ENCODE data around the gene CAGE1.
A peak's percentile ranks its signal among the peaks of the same experiment; 100 is the strongest.
"Not testable (repeated sequence)": the region's sequence is repeated elsewhere in the genome, so short reads cannot be mapped to it uniquely, and the experiment has no call there.

Gene CAGE1

GRCh38 chr6:7338031-7338430 lies 51.5 kb downstream of the CAGE1 start:
- no peak for DNase-seq (ENCODE audit: low spot score)

GRCh38 chr6:7335519-7335918 lies 54.0 kb downstream of the CAGE1 start:
- no peak for DNase-seq (ENCODE audit: low spot score)

- DNase-seq (ENCODE audit: low spot score), result no peak
Observed at GRCh38 chr6:7334685-7335084, 54.9 kb downstream of the CAGE1 start.

- DNase-seq (ENCODE audit: low spot score), result no peak
Observed at GRCh38 chr6:7332090-7332745, 57.3 kb downstream of the CAGE1 start.

- DNase-seq (ENCODE audit: low spot score), result no peak
Observed at GRCh38 chr6:7331452-7331851, 58.1 kb downstream of the CAGE1 start.

GRCh38 chr6:7328243-7328642 lies 61.3 kb downstream of the CAGE1 start:
- DNase-seq (ENCODE audit: low spot score), result no peak

- DNase-seq (ENCODE audit: low spot score), result no peak
Observed at GRCh38 chr6:7325750-7326149, 63.8 kb downstream of the CAGE1 start.

GRCh38 chr6:7324520-7324919 lies 65.0 kb downstream of the CAGE1 start:
- DNase-seq (ENCODE audit: low spot score), result no peak

GRCh38 chr6:7323074-7323473 lies 66.5 kb downstream of the CAGE1 start:
- no peak for DNase-seq (ENCODE audit: low spot score)

- not testable (repeated sequence) for DNase-seq (ENCODE audit: low spot score)
Observed at GRCh38 chr6:7321866-7322265, 67.7 kb downstream of the CAGE1 start.

GRCh38 chr6:7319406-7319805 lies 70.1 kb downstream of the CAGE1 start:
- DNase-seq (ENCODE audit: low spot score), result not testable (repeated sequence)

GRCh38 chr6:7317538-7317937 lies 72.0 kb downstream of the CAGE1 start:
- DNase-seq (ENCODE audit: low spot score), result no peak

- DNase-seq (ENCODE audit: low spot score), result no peak
Observed at GRCh38 chr6:7316658-7317533, 72.6 kb downstream of the CAGE1 start.

- DNase-seq (ENCODE audit: low spot score), result no peak
Observed at GRCh38 chr6:7315948-7316365, 73.6 kb downstream of the CAGE1 start.

- not testable (repeated sequence) for DNase-seq (ENCODE audit: low spot score)
Observed at GRCh38 chr6:7315087-7315947, 74.2 kb downstream of the CAGE1 start.

GRCh38 chr6:7314414-7314813 lies 75.1 kb downstream of the CAGE1 start:
- no peak for DNase-seq (ENCODE audit: low spot score)

GRCh38 chr6:7313505-7314165 lies 75.9 kb downstream of the CAGE1 start:
- no peak for DNase-seq (ENCODE audit: low spot score)

- DNase-seq (ENCODE audit: low spot score), result peak; percentile 98
Observed at GRCh38 chr6:7312616-7313504, 76.7 kb downstream of the CAGE1 start, which contains the start of gene SSR1. SSR1 (minus strand) TSS chr6:7313199; CDS start chr6:7313120, 79 bp downstream.

GRCh38 chr6:7311917-7312615 lies 77.5 kb downstream of the CAGE1 start:
- DNase-seq (ENCODE audit: low spot score), result no peak

- DNase-seq (ENCODE audit: low spot score), result no peak
Observed at GRCh38 chr6:7311176-7311575, 78.4 kb downstream of the CAGE1 start.

Data from hepatic stellate cell (primary cell).